ENCODE results near the gene CIB4. TPM values are rescaled to one million over a fixed set of nuclear protein-coding genes. Genes with fewer than 3 reads are reported as not detected.

Gene CIB4
- total and polyA plus RNA-seq, 9 donors = 3.9 TPM; not detected in 8

DNA sequence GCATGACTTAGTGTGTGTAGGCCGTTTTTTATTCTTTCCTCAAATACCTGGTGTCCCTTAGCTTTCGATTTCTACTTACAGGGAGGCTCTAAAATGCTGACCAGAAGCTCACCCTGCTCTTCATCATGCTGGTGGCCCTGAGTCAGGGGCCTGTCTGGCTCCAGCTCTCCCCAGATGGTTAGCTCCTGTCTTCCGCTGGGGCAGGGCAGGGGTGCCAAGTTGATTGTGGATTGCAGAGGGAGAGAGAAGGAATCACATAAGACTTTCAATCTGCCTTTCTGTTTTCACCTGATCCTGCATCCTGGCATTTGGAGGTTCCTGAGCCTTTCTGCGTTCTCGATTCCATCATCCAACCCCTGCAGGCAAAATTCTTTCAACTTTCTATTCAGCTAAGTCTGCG lies 4.2 kb downstream of the CIB4 start:
- DNase-seq = no peak
- no peak for TF ChIP-seq EP300 (IDR thresholded peaks at IDR 0.05)
- TF ChIP-seq, protein P1, sequence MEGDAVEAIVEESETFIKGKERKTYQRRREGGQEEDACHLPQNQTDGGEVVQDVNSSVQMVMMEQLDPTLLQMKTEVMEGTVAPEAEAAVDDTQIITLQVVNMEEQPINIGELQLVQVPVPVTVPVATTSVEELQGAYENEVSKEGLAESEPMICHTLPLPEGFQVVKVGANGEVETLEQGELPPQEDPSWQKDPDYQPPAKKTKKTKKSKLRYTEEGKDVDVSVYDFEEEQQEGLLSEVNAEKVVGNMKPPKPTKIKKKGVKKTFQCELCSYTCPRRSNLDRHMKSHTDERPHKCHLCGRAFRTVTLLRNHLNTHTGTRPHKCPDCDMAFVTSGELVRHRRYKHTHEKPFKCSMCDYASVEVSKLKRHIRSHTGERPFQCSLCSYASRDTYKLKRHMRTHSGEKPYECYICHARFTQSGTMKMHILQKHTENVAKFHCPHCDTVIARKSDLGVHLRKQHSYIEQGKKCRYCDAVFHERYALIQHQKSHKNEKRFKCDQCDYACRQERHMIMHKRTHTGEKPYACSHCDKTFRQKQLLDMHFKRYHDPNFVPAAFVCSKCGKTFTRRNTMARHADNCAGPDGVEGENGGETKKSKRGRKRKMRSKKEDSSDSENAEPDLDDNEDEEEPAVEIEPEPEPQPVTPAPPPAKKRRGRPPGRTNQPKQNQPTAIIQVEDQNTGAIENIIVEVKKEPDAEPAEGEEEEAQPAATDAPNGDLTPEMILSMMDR (IDR thresholded peaks at IDR 0.05) = no peak
- no peak for TF ChIP-seq POLR2A (IDR thresholded peaks at IDR 0.05)
- Histone ChIP-seq H3K9me3 (no peaks in the 10 kb centered on the region), H3K36me3 (no peaks in the 10 kb centered on the region), H3K4me3 (no peak overlapping the region), H3K27me3 (no peaks in the 10 kb centered on the region), H3K4me1 (ENCODE audit: insufficient read depth) (no peaks in the 10 kb centered on the region), H3K27ac (no peak overlapping the region)
- intact Hi-C loops (cut with DNase I) = no loop called here
- 86 to 93% (median 90%) methylated on average over 6 of the region's 6 CpGs for WGBS, 3 donors

DNA sequence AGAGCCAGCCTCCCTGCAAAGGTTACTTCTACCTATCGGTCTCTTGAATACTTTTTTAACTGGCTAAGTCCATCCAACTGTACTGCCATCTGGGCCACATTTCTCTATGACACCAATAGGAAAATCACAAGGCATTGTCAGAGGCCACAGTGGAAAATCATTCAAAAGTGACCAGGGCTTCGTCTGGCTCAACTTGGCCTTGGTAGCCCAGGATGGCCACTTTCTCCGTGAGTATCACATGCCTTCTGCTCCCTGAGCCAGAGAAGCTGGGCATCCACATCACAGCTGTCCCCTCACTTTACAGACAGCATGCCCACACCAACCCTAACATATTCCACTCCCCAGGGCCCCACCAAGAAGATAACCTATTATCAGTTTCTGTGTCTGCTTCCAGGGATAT lies 5.8 kb downstream of the CIB4 start:
- intact Hi-C loops (cut with DNase I) = no loop called here
- 92 to 95% (median 92%) methylated on average over 3 of the region's 3 CpGs for WGBS, 3 donors
- H3K9me3 ChIP-seq = no peaks in the 10 kb centered on the region
- no peaks in the 10 kb centered on the region for H3K4me1 ChIP-seq (ENCODE audit: insufficient read depth)
- no peaks in the 10 kb centered on the region for H3K27me3 ChIP-seq
- H3K4me3 ChIP-seq = no peak overlapping the region
- no peak overlapping the region for H3K27ac ChIP-seq
- TF ChIP-seq, protein P1 (IDR thresholded peaks at IDR 0.05) = no peak
- TF ChIP-seq EP300 (IDR thresholded peaks at IDR 0.05) = no peak
- TF ChIP-seq POLR2A (IDR thresholded peaks at IDR 0.05) = no peak
- no peaks in the 10 kb centered on the region for H3K36me3 ChIP-seq
- no peak for DNase-seq

DNA sequence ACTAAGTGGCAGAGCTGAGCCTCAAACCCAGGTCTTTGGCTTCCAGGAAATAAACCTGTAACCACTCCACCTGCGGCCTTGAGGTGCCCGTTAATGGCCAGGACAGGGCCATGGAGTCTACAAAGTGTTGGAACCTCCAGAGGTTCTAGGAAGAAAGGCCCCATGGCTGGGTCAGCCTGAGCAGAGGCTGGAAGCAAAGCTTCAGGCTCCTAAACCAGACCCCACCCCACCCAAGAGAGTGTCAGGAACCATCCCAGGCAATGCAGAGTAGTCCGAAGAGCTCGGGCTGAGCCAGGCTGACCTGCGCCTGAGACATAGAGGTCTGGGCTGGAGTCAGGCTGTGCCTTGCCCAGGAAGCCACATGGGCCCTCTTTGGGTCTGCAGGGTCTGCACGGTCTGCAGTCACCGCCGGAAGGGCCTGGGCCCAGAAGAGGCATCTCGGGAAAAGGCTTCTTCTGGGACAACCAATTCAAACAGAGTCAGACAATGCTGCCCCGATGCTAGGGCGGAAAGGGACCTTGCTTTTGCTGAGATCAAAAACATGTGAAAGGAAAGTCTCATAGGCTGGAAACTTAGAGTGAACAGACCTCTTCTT lies 6.4 kb downstream of the CIB4 start:
- TF ChIP-seq, protein P1 (IDR thresholded peaks at IDR 0.05) = no peak
- TF ChIP-seq EP300 (IDR thresholded peaks at IDR 0.05) (no peak), POLR2A (IDR thresholded peaks at IDR 0.05) (no peak)
- intact Hi-C loops (cut with DNase I) = no loop called here

DNA sequence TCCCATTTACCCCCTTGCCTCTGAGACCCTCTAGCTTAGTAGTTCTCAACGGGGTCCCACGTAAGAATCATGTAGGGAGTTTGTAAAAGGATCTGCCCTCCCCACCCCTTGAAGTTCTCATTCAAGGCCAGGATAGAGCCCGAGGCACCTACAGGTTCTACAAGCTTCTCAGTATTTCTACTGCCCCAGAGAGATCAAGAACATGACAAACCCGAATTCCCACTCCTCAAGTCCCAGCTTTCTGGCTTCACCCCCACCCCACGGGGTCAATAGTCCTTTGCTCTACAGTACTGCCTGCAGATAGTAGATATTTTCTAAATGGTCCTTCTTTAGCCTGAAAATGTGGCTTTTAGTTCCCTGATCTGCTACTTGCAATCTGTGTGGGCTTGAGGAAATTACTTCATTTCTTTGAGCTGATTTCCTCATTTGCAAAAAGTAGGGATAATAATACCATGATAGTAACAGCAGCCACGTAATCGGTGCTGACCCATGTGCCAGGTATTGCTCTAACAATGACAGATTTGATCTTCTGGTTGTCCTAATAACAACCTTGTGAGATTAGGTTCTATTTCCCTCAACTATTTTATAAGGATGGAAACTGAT lies 7.1 kb downstream of the CIB4 start:
- TF ChIP-seq, protein P1 (IDR thresholded peaks at IDR 0.05) = no peak
- TF ChIP-seq POLR2A (IDR thresholded peaks at IDR 0.05) = no peak
- no peak for TF ChIP-seq EP300 (IDR thresholded peaks at IDR 0.05)
- intact Hi-C loops (cut with DNase I) = no loop called here
- H3K9me3 ChIP-seq = no peaks in the 10 kb centered on the region
- no peaks in the 10 kb centered on the region for H3K4me1 ChIP-seq (ENCODE audit: insufficient read depth)
- no peak overlapping the region for H3K27ac ChIP-seq
- 84 to 91% (median 89%) methylated on average over 7 of the region's 7 CpGs for WGBS, 3 donors
- DNase-seq = no peak
- no peaks in the 10 kb centered on the region for H3K36me3 ChIP-seq
- no peak overlapping the region for H3K4me3 ChIP-seq
- H3K27me3 ChIP-seq = no peaks in the 10 kb centered on the region

More for the DNA sequence above, 6.4 kb downstream of the CIB4 start:
- H3K4me3 ChIP-seq = no peak overlapping the region
- no peaks in the 10 kb centered on the region for H3K4me1 ChIP-seq (ENCODE audit: insufficient read depth)
- no peaks in the 10 kb centered on the region for H3K9me3 ChIP-seq
- no peaks in the 10 kb centered on the region for H3K27me3 ChIP-seq
- no peak overlapping the region for H3K27ac ChIP-seq
- no peak for DNase-seq
- 89 to 96% (median 93%) methylated on average over 11 of the region's 11 CpGs for WGBS, 3 donors
- no peaks in the 10 kb centered on the region for H3K36me3 ChIP-seq

All from ovary (tissue), 9 donors.